Right cardiac atrium (tissue), 5 donors: Measurements from ENCODE around the gene OR51I2. TPM values are rescaled to one million over a fixed set of nuclear protein-coding genes. Genes with fewer than 3 reads are reported as not detected.

Experiments
- ATAC-seq, 2 donors: fragments of 200-7000 bp; cut with Tn5 transposase; one replicate each; pipeline versions ENCODE4 v1.8.0 to v1.9.1; 2020; ENCODE audit warnings: moderate library complexity in 2 of 2, mild to moderate bottlenecking in 1 of 2
- DNase-seq, 3 donors: peaks; one replicate each; pipeline ENCODE4 v3.0.0-alpha.2; 2020
- H3K27ac ChIP-seq: one replicate; pipeline ENCODE4 v1.5.1; 2013; ENCODE audit warnings: mild to moderate bottlenecking, low read length, control low read depth, moderate library complexity
- H3K27me3 ChIP-seq: one replicate; pipeline ENCODE4 v1.6.1; 2013; ENCODE audit not compliant: control insufficient read depth, insufficient read depth
- H3K4me1 ChIP-seq: one replicate; pipeline ENCODE4 v1.6.1; 2013; ENCODE audit warnings: low read length; ENCODE audit not compliant: control insufficient read depth, insufficient read depth
- H3K4me3 ChIP-seq: one replicate; pipeline ENCODE4 v1.5.1; 2013; ENCODE audit warnings: low read length, control low read depth
- H3K9me3 ChIP-seq: one replicate; pipeline ENCODE4 v1.6.1; 2013; ENCODE audit warnings: low read length; ENCODE audit not compliant: control insufficient read depth
- WGBS: extraction: QIAGEN DNeasy Blood & Tissue Kit; methylation state at CpG from one replicate; pipeline ENCODE4 v1.1.7; 2013; 5-methylcytosine and 5-hydroxymethylcytosine counted together
- intact Hi-C, 4 donors: fragments of 100-400 bp; cut with DNase I; formaldehyde crosslinking; loops; one replicate each; pipeline versions ENCODE4 v1.11.0 to v1.14.0; 2022 to 2023
- long read RNA-seq, 4 donors: library from polyadenylated mRNA; unstranded; transcript quantifications; one replicate each; pipeline ENCODE4 v2.0.0, GENCODE V29; 2020 to 2021
- polyA plus RNA-seq: library from polyadenylated mRNA; stranded (reverse); fragments of 200-250 nt; gene quantifications from one replicate; pipeline ENCODE4 v1.2.3, GENCODE V29; 2013
- total RNA-seq, 4 donors: library from RNA; stranded (reverse); fragmentation: NEBNext Ultra II Directional; extraction: Animal tissue kit (Norgen Biotek cat#: 25700); gene quantifications; one replicate each; pipeline ENCODE4 v1.2.1, GENCODE V29; 2021
- donor health status: healthy with polysubstance abuse.
- donor health status: DM: no; HTN: yes; CAD: no.
- donor health status: DM: no; HTN: no; CAD: no.
- donor health status: DM: no; HTN: yes; CAD: no; lungs with severe emphysema.
- donor health status: DM: yes; HTN: yes; CAD: no.

OR51I2 gene, protein sequence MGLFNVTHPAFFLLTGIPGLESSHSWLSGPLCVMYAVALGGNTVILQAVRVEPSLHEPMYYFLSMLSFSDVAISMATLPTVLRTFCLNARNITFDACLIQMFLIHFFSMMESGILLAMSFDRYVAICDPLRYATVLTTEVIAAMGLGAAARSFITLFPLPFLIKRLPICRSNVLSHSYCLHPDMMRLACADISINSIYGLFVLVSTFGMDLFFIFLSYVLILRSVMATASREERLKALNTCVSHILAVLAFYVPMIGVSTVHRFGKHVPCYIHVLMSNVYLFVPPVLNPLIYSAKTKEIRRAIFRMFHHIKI
- total RNA-seq (not detected), polyA plus RNA-seq (not detected)
- long read RNA-seq, donor 1: 0 reads
- long read RNA-seq, donor 2: 0 reads
- long read RNA-seq, donor 3: 0 reads
- long read RNA-seq, donor 4: 0 reads

DNA sequence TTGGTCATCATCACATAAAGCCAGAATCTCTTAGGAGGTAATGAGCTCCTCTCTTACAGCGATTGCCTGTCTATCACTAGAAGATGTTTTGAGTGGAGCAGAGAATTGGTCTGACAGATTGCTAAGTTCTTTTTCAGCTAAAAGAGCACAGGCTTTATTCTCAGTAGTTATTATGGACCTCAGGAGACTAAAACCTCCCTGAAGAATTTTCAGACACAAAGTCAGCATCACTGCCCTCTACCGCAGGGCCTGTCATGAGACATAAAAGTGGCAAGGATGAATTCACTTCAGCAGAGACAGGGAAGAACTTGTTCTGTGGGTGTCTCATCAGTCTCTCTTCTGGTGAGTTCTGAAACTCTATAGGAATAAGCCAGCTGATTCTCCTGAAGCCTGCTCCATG, at the start of gene OR51I2:
OR51I2 (plus strand) TSS at position 301 of the 400 bp plus-strand sequence. CDS start 4,166 bp downstream, outside the sequence.
- 91% methylated on average over 2 of the region's 2 CpGs for WGBS
- H3K4me3 ChIP-seq: no peak within 1 kb of the TSS
- no peak within 1 kb of the TSS for H3K27ac ChIP-seq
- no peak for DNase-seq
- intact Hi-C loops: no loop called here
- H3K4me1 ChIP-seq: no peaks in the 10 kb centered on the region
- no peaks in the 10 kb centered on the region for H3K9me3 ChIP-seq
- H3K27me3 ChIP-seq: no peaks in the 10 kb centered on the region
- no peak for ATAC-seq

DNA sequence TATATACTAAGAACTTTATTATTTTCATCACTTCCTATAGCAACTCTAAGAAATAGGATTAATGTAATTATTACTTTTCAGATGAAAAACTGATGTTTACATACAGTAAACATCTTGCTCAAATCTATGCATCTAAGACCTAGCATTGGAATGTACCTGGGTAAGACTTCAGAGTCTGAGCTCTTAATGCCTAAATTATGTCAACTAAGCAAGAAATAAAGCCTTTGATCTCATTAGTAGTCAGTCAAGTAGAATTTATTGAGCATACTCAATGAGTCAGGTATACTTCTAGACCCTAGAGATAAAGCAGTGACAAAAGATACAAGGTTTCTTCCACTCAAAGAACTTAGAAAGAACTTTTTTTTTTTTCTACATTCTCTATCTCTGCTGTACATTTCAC, 44.0 kb upstream of the OR51I2 start:
- Histone ChIP-seq H3K4me3 (no peak overlapping the region), H3K9me3 (no peaks in the 10 kb centered on the region), H3K27me3 (no peaks in the 10 kb centered on the region), H3K4me1 (no peaks in the 10 kb centered on the region), H3K27ac (no peak overlapping the region)
- ATAC-seq: no peak
- no peak for DNase-seq
- intact Hi-C loops: no loop called here

DNA sequence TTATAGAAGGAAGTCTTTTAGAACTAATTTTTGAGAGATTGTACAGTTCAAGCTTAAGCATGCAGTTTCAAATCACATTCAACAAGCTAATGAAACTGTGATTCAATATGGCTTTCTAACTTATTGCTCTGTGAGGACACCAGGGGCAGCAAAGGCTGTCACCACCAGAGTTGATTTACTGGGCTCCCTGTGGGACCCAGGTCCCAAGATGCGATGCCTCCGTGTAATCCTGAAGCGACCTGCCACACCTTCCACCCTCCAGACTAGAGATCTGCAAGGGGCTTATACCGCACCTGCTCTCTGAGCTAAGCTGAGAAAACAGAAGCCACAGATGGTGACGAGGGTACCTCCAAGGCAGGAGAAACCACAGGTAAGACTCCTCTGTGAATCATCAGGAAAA, 28.1 kb upstream of the OR51I2 start:
- H3K4me1 ChIP-seq: no peaks in the 10 kb centered on the region
- no peaks in the 10 kb centered on the region for H3K9me3 ChIP-seq
- no peaks in the 10 kb centered on the region for H3K27me3 ChIP-seq
- H3K4me3 ChIP-seq: no peak overlapping the region
- ATAC-seq (no peak), DNase-seq (no peak)
- intact Hi-C loops: no loop called here
- WGBS: 67% methylated on average over 5 of the region's 5 CpGs
- no peak overlapping the region for H3K27ac ChIP-seq

DNA sequence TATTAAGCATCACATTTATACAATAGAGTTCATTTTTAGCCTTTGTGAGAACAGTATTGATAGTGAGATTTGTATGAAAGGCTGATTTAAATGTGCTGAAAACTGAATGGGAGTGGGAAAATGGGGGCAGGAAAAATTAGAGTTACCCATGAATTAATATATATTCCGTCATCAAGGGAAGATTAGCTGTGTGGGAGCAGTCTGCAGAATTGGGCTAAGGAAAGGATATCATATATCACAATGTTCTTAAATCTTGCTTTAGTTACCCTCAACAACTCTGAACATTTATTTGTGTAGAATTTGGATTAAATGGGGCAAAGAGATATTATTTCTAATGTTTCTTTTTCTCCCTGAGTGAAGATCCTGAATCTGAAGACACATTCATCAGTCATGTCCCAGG, 27.3 kb upstream of the OR51I2 start, which contains the start of gene OR51Q1:
OR51Q1 (plus strand) TSS at position 301 of the 400 bp plus-strand sequence; CDS start at position 391, 90 bp downstream.
- Histone ChIP-seq H3K27ac (no peak within 1 kb of the TSS), H3K9me3 (no peaks in the 10 kb centered on the region), H3K27me3 (no peaks in the 10 kb centered on the region), H3K4me1 (no peaks in the 10 kb centered on the region), H3K4me3 (no peak within 1 kb of the TSS)
- ATAC-seq (no peak), DNase-seq (no peak)
- 89% methylated on average over 1 of the region's 1 CpG for WGBS
- intact Hi-C loops: no loop called here

DNA sequence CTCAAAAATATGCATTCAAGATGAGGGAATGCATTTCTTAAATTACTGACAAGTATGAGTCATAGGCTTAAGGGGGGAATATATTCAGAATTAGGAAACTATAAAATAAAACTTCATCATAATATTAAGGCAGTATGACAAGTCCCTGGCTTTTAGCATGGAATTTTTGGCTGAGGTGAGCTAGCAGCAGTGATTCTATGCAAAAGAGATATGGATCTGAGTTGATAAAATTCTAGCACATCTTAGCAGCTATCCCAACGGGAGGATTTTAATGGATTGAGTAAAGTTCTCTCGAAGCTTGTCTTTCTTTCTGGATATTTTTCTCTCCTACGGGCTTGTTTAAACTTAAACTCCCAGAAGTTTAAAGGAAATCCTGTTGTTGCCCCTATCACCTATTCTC, 26.0 kb upstream of the OR51I2 start:
- H3K9me3 ChIP-seq: no peaks in the 10 kb centered on the region
- intact Hi-C loops: no loop called here
- H3K27ac ChIP-seq: no peak overlapping the region
- no peak overlapping the region for H3K4me3 ChIP-seq
- 63% methylated on average over 3 of the region's 3 CpGs for WGBS
- no peaks in the 10 kb centered on the region for H3K4me1 ChIP-seq
- ATAC-seq: no peak
- no peak for DNase-seq
- H3K27me3 ChIP-seq: no peaks in the 10 kb centered on the region

DNA sequence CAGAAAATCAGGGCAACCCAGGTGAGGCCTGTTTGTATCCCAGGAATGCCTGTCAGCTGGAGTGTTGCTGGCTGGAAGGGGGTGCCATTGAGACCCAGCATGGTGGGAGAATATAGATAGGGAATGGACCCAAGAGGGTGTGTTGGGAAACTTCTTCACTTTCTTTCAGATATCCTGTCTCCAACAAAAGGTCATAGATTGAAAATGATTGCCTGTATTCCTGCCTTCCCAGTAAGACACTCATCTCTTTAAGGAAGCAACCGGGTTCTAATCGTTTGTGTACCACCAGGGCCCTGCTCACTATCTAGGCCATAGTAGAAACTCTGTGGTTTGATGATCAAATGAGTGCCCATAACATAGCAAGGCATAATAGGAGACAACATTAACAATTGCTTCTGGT, 7.7 kb upstream of the OR51I2 start, which contains the start of gene OR51I1:
OR51I1 (minus strand) TSS at position 101 of the 400 bp plus-strand sequence; CDS start at position 101, 0 bp downstream.
- no peak for ATAC-seq

DNA sequence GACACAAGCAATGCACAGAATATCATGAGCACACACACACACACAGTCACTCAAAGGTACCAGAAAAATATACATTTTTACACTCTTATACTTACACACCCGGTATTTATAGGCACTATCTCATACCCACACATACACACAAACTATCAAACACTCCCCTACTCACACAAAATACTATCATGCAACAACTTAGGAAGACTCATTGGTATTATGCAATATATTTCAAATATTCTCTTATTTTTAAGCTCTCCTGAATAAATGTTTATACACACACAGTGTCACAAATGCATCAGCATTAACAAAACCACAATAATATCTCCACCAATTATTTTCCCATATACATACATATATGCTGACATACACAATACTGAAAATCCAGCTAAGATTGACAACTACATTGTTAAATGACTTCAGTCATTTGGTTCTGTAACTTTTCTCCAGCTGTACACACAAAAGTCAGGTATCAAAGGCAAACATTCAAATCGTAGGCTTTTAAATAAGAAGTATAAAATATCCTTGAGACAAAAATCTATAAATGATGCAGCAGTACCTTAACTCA, 5.2 kb upstream of the OR51I2 start:
- Histone ChIP-seq H3K27me3 (no peaks in the 10 kb centered on the region), H3K4me3 (no peak overlapping the region), H3K9me3 (no peaks in the 10 kb centered on the region), H3K27ac (no peak overlapping the region), H3K4me1 (no peaks in the 10 kb centered on the region)
- DNase-seq (no peak), ATAC-seq (no peak)
- intact Hi-C loops: no loop called here
- WGBS: 47% methylated on average over 2 of the region's 2 CpGs

More for the DNA sequence above, 7.7 kb upstream of the OR51I2 start, which contains the start of gene OR51I1:
- Histone ChIP-seq H3K4me1 (no peaks in the 10 kb centered on the region), H3K27me3 (no peaks in the 10 kb centered on the region), H3K27ac (no peak within 1 kb of the TSS), H3K4me3 (no peak within 1 kb of the TSS), H3K9me3 (no peaks in the 10 kb centered on the region)
- 30% methylated on average over 2 of the region's 2 CpGs for WGBS
- no peak for DNase-seq
- intact Hi-C loops: no loop called here

DNA sequence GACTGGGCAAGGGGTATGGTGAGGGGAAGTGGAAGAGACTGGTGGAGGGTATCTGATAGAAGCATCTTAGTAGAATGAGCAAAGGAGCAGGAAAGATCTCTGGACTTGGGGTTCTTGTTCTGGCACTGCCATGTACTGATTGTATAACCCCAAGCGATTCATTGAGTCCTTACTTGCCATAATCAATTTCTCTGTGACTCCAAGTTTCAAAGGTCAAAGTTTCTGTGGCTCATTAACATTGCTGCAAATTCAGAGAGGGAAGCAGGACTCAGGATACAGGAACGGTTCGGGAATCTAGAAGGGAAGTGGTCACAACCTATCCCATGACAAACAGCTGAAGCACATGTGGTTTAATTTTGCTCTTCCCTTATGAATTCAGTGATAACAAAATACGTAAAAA, 309 bp downstream of the OR51I2 start:
- Histone ChIP-seq H3K27ac (no peak overlapping the region), H3K27me3 (no peaks in the 10 kb centered on the region), H3K4me3 (no peak overlapping the region), H3K4me1 (no peaks in the 10 kb centered on the region), H3K9me3 (no peaks in the 10 kb centered on the region)
- no peak for DNase-seq
- no peak for ATAC-seq
- WGBS: 70% methylated on average over 4 of the region's 4 CpGs
- intact Hi-C loops: no loop called here

DNA sequence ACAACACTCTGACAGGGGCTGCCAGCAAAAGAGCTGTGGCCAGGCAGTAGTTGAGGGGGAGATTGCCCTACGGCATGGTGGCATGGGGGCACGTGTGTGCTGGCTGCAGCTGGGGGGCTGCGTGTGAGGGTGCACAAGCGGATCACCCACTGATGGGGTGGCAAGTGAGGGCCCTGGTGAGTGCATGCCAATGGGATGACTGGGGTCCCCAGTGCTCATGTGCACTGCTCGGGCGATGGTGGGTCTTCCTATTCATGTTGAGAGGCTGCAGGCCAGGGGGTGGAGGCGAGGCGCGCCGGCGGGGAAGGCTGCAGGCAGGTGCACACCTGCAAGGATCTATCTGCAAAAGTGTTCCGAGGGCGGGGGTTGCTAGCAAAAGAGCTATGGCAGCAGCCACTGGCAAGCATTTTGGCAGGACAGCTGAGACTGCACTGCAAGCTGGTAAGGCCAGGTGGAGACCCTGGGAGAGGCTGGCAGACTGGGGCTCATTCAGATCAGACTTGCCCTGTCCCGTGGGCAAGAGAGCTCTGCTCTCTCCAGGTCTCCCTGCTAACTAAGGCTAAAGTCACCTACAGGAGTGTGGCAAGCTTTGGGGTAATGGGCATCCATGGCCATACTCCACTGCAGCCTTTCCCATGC, 12.0 kb downstream of the OR51I2 start:
- DNase-seq (no peak), ATAC-seq (no peak)
- H3K27me3 ChIP-seq: no peaks in the 10 kb centered on the region
- no peaks in the 10 kb centered on the region for H3K9me3 ChIP-seq
- WGBS: 88% methylated on average over 14 of the region's 14 CpGs
- H3K27ac ChIP-seq: no peak overlapping the region
- intact Hi-C loops: no loop called here
- H3K4me3 ChIP-seq: no peak overlapping the region
- H3K4me1 ChIP-seq: no peaks in the 10 kb centered on the region

DNA sequence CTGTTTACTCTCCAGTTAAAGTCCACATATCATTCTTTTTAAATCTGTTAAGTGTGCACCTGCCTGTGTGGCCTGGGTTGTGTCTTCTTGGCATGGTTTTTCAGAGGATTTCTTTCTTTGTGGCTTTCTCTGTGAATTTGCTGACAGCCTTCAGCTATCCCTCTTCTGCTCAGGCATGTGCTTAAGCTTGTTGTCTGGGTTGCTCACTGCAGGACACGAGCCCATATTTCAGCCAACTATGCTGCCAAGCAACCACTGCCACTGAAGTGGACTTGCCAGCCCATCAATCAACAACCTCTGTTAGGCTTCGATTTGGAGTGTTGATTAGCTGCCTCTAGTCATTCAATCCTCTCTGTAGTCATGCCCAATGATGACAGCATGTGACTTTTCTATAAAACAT, 18.4 kb downstream of the OR51I2 start:
- H3K4me3 ChIP-seq: no peak overlapping the region
- intact Hi-C loops: no loop called here
- H3K9me3 ChIP-seq: no peaks in the 10 kb centered on the region
- 49% methylated on average over 2 of the region's 2 CpGs for WGBS
- ATAC-seq: no peak
- H3K27ac ChIP-seq: no peak overlapping the region
- no peak for DNase-seq
- no peaks in the 10 kb centered on the region for H3K4me1 ChIP-seq
- no peaks in the 10 kb centered on the region for H3K27me3 ChIP-seq

DNA sequence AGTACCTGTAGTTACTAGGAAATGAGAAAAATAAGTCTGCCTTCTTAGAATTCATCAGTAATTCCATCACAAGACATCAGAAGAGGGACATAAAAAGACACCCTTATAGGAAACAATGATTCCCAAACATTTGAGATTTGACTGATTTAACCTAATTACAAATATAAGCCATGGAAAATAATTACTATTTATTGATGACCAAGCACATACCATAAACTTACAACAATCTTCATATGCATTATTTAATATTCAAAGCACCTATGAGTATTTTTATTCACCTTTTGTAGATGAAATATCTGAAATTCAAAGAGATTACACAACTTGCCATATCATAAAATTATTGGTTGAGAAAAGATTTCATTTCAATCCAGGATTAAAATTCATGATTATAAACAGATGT, 24.8 kb downstream of the OR51I2 start:
- ATAC-seq (no peak), DNase-seq (no peak)
- no peak overlapping the region for H3K27ac ChIP-seq
- intact Hi-C loops: loop anchor here in 1 of 4 donors (2.0 kb wide), 1 partner anchor 335 kb away; the partner anchor contains the start of gene OR52N2
- H3K4me1 ChIP-seq: no peaks in the 10 kb centered on the region
- H3K27me3 ChIP-seq: no peaks in the 10 kb centered on the region
- no peak overlapping the region for H3K4me3 ChIP-seq
- H3K9me3 ChIP-seq: no peaks in the 10 kb centered on the region
